Lung (tissue), 12 donors: Measurements from ENCODE around the gene PHF10. TPM values are rescaled to one million over a fixed set of nuclear protein-coding genes. Genes with fewer than 3 reads are reported as not detected.

Source experiments
- ATAC-seq: fragments of 200-7000 bp; cut with Tn5 transposase; one replicate; pipeline ENCODE4 v1.9.1; 2020; ENCODE audit warnings: moderate number of reproducible peaks; ENCODE audit not compliant: insufficient read depth, low FRiP score
- DNase-seq, 3 donors: peaks; one replicate each; pipeline ENCODE4 v3.0.0-alpha.2; 2013 to 2017
- H3K27ac ChIP-seq, 2 donors: one replicate each; pipeline ENCODE4 v1.5.1; 2013; ENCODE audit warnings: mild to moderate bottlenecking in 2 of 2, moderate library complexity in 2 of 2, control low read depth in 1 of 2, inconsistent platforms in 1 of 2, low read depth in 1 of 2, low read length in 1 of 2
- H3K27me3 ChIP-seq, 3 donors: one replicate each; pipeline ENCODE4 v1.5.1; 2013; ENCODE audit warnings: low read length in 2 of 3; ENCODE audit not compliant: control insufficient read depth in 3 of 3, insufficient read depth in 3 of 3
- H3K36me3 ChIP-seq, 4 donors: one replicate each; pipeline ENCODE4 v1.5.1; 2013; ENCODE audit warnings: low read length in 4 of 4, mild to moderate bottlenecking in 1 of 4, moderate library complexity in 1 of 4; ENCODE audit not compliant: control insufficient read depth in 4 of 4, insufficient read depth in 4 of 4
- H3K4me1 ChIP-seq, 5 donors: one replicate each; pipeline ENCODE4 v1.5.1; 2013; ENCODE audit warnings: low read length in 5 of 5, mild to moderate bottlenecking in 2 of 5, moderate library complexity in 1 of 5; ENCODE audit not compliant: control insufficient read depth in 5 of 5, insufficient read depth in 5 of 5
- H3K4me3 ChIP-seq: one replicate; pipeline ENCODE4 v1.5.1; 2013; ENCODE audit warnings: mild to moderate bottlenecking, control low read depth, moderate library complexity
- H3K9ac ChIP-seq, 2 donors: one replicate each; pipeline ENCODE4 v1.5.1; 2013; ENCODE audit warnings: low read length in 2 of 2, control low read depth in 1 of 2; ENCODE audit not compliant: insufficient read depth in 1 of 2
- H3K9me3 ChIP-seq, 4 donors: one replicate each; pipeline ENCODE4 v1.5.1; 2013; ENCODE audit warnings: low read length in 3 of 4, mild to moderate bottlenecking in 1 of 4, moderate library complexity in 1 of 4; ENCODE audit not compliant: control insufficient read depth in 4 of 4, insufficient read depth in 3 of 4
- WGBS, 2 donors: extraction: QIAGEN DNeasy Blood & Tissue Kit; methylation state at CpG; one replicate each; pipeline ENCODE4 v1.1.7; 2013; 5-methylcytosine and 5-hydroxymethylcytosine counted together
- polyA plus RNA-seq, 2 donors: library from polyadenylated mRNA; stranded (reverse); fragments of 200-250 nt; gene quantifications; one replicate each; pipeline ENCODE4 v1.2.1, GENCODE V29; 2013
- total RNA-seq, 2 donors: library from RNA; depleted of rRNA in 1 of 2; stranded (reverse); fragments of >200 nt in 1 of 2; gene quantifications; one replicate each; pipeline ENCODE4 v1.2.1, GENCODE V29; 2014 to 2021
- TF ChIP-seq, protein P1 (sequence below): IDR thresholded peaks from 2 replicates; pipeline ENCODE4 v1.5.1; 2012; ENCODE audit warnings: mild to moderate bottlenecking; ENCODE audit errors: control extremely low read depth, extremely low read depth
- donor health status: control.
- donor health status: control.
- donor health status: Bipolar disorder and iron deficiency.
- donor health status: healthy.
- donor health status: DM: yes; HTN: yes; CAD: no.

The PHF10 gene
- total and polyA plus RNA-seq, 4 donors = 26.0 to 94.9 (median 30.9) TPM

DNA sequence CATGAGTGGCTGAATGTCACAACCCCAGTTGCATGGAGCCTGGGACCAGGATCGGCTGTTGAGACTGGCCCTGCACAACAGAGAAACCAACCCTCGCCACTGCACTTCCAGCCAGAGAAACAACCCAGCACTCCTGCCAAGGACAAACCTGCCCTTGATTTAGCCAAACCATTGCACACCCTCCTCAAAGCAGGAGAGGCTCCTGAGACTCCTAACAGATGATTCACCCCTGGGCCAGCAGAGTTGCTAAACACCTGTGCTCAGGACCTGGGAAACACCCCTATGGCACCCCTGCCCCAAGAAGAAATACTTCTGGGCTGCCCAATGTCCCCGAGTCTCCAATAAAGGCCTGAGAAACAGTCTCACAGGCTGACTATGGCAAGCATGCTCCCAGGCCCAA, 40.2 kb downstream of the PHF10 start:
- TF ChIP-seq, protein P1, sequence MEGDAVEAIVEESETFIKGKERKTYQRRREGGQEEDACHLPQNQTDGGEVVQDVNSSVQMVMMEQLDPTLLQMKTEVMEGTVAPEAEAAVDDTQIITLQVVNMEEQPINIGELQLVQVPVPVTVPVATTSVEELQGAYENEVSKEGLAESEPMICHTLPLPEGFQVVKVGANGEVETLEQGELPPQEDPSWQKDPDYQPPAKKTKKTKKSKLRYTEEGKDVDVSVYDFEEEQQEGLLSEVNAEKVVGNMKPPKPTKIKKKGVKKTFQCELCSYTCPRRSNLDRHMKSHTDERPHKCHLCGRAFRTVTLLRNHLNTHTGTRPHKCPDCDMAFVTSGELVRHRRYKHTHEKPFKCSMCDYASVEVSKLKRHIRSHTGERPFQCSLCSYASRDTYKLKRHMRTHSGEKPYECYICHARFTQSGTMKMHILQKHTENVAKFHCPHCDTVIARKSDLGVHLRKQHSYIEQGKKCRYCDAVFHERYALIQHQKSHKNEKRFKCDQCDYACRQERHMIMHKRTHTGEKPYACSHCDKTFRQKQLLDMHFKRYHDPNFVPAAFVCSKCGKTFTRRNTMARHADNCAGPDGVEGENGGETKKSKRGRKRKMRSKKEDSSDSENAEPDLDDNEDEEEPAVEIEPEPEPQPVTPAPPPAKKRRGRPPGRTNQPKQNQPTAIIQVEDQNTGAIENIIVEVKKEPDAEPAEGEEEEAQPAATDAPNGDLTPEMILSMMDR = no peak
- peaks cover 10 to 43% (median 25%) of the 10 kb centered on the region in 4 donors for H3K36me3 ChIP-seq
- whole genome bisulfite sequencing, 2 donors = 96 to 97% methylated on average over 3 of the region's 3 CpGs

DNA sequence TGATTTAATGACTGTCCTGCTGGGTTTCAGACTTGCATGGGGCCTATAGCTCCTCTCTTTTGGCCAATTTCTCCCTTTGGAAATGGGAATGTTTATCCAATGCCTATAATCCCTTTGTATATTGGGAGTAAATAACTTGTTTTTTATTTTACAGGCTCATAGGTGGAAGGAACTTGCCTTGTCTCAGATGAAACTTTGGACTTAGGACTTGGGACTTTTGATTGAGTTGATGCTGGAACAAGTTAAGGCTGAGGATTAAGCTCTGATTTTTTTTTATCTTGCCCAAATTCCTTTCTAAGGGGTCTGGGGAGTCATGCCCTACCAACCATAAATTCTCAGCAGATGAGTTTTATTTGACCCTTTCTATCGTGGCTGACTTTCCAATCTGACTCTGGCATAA, 46.0 kb downstream of the PHF10 start:
- TF ChIP-seq, protein P1 = no peak
- no peak overlapping the region for H3K4me3 ChIP-seq
- no peak overlapping the region for H3K27ac ChIP-seq
- peaks cover 0 to 10% (median 6%) of the 10 kb centered on the region in 4 donors for H3K36me3 ChIP-seq
- H3K4me1 ChIP-seq = no peaks in the 10 kb centered on the region
- 89 to 91% methylated on average over 1 of the region's 1 CpG for WGBS, 2 donors
- no peak overlapping the region for H3K9ac ChIP-seq
- no peaks in the 10 kb centered on the region for H3K27me3 ChIP-seq
- ATAC-seq = no peak
- peaks cover 0 to 9% (median 3%) of the 10 kb centered on the region in 4 donors for H3K9me3 ChIP-seq
- no peak for DNase-seq

More for the DNA sequence above, 40.2 kb downstream of the PHF10 start:
- H3K9me3 ChIP-seq = peaks cover 3 to 12% (median 8%) of the 10 kb centered on the region in 4 donors
- no peak overlapping the region for H3K4me3 ChIP-seq
- no peaks in the 10 kb centered on the region for H3K27me3 ChIP-seq
- H3K27ac ChIP-seq = no peak overlapping the region
- no peak overlapping the region for H3K9ac ChIP-seq
- no peak for DNase-seq
- H3K4me1 ChIP-seq = no peaks in the 10 kb centered on the region
- ATAC-seq = no peak

DNA sequence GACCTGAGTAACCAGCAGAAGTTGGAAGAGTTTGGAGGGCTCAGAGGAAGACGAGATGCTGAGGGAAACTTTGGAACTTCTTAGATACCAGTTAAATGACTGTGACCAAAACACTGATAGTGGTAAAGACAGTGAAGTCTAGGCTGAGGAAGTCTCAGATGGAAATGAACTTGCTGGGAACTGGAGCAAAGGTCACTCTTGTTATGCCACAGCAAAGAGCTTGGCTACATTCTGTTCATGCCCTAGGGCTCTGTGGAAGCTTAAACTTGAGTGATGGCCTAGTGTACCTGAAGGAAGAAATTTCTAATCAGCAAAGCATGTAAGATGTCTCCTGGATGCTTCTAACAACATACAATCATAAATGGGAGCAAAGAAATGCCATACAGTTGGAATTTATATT, 47.2 kb downstream of the PHF10 start:
- H3K9ac ChIP-seq = no peak overlapping the region
- DNase-seq = no peak
- TF ChIP-seq, protein P1 = no peak
- ATAC-seq = no peak
- H3K4me1 ChIP-seq = no peaks in the 10 kb centered on the region
- no peak overlapping the region for H3K27ac ChIP-seq
- no peak overlapping the region for H3K4me3 ChIP-seq
- H3K9me3 ChIP-seq = peaks cover 0 to 9% (median 3%) of the 10 kb centered on the region in 4 donors
- H3K27me3 ChIP-seq = no peaks in the 10 kb centered on the region
- 85 to 93% methylated on average over 1 of the region's 1 CpG for WGBS, 2 donors
- H3K36me3 ChIP-seq = peaks cover 0 to 7% (median 3%) of the 10 kb centered on the region in 4 donors

DNA sequence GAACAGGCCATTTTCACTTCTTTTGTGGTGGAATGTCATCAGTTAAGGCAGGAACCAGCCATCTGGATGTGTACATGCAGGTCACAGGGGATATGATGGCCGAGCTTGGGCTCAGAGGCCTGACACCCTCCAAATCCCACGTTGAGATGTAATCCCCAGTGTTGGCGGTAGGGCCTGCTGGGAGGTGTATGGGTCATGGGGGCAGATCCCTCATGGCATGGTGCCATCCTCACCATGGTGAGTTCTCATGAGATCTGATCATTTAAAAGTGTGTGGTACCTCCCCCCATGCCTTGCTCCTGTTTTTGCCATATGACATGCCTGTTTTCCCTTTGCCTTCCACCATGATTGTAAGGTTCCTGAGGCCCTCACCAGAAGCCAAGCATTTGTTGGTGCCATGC, 49.3 kb downstream of the PHF10 start:
- Histone ChIP-seq H3K36me3 (peaks cover 0 to 8% (median 4%) of the 10 kb centered on the region in 4 donors), H3K9me3 (peaks cover 0 to 2% (median 0%) of the 10 kb centered on the region in 4 donors), H3K4me1 (no peaks in the 10 kb centered on the region), H3K9ac (no peak overlapping the region), H3K27me3 (no peaks in the 10 kb centered on the region), H3K4me3 (no peak overlapping the region), H3K27ac (no peak overlapping the region)
- 94 to 95% methylated on average over 3 of the region's 3 CpGs for WGBS, 2 donors
- no peak for ATAC-seq
- TF ChIP-seq, protein P1 = no peak
- DNase-seq = no peak
